Endothelial cell of umbilical vein (primary cell): Measurements from ENCODE around the gene TOX2.

Experiments used
- EZH2 ChIP-seq: IDR thresholded peaks from 2 replicates; pipeline ENCODE4 v1.6.1; 2012; ENCODE audit warnings: borderline replicate concordance, low read depth, mild to moderate bottlenecking, moderate library complexity, low read length, inconsistent platforms; ENCODE audit not compliant: severe bottlenecking
- TF ChIP-seq, protein P1 (sequence below), 2 donors: IDR thresholded peaks; 1 replicate in 1 of 2; 2 replicates in 1 of 2; pipeline ENCODE4 v1.5.1; 2011; ENCODE audit warnings: low read length in 2 of 2, mild to moderate bottlenecking in 2 of 2, moderate library complexity in 2 of 2, control low read depth in 1 of 2, inconsistent platforms in 1 of 2, low read depth in 1 of 2; ENCODE audit not compliant: insufficient read depth in 1 of 2; ENCODE audit errors: extremely low read depth in 1 of 2

DNA sequence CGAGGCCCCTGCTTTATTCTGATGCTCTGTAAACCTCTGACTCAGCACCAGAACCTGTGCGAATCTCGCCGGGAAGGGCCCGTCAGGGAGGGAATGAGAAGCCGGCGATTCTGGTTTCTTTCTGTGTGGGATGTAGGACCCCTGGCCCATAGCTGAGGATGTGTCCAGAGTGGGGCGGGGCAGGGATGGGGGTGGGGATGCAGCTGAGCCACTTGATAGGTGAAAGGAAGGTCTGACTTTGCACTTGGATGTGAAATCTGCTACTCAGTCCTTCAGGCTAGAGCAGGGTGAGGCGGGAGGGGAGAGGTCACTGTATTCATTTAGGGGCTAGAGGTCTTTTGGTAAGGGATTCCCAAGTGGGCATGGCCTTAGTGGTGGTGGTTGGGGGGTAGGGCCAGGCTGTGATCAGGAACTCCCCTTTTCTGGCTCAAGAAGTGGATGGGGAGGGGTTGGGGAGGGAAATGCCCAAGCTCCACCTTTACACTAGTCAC is 2.3 kb downstream of the TOX2 start:
- TF ChIP-seq, protein P1, sequence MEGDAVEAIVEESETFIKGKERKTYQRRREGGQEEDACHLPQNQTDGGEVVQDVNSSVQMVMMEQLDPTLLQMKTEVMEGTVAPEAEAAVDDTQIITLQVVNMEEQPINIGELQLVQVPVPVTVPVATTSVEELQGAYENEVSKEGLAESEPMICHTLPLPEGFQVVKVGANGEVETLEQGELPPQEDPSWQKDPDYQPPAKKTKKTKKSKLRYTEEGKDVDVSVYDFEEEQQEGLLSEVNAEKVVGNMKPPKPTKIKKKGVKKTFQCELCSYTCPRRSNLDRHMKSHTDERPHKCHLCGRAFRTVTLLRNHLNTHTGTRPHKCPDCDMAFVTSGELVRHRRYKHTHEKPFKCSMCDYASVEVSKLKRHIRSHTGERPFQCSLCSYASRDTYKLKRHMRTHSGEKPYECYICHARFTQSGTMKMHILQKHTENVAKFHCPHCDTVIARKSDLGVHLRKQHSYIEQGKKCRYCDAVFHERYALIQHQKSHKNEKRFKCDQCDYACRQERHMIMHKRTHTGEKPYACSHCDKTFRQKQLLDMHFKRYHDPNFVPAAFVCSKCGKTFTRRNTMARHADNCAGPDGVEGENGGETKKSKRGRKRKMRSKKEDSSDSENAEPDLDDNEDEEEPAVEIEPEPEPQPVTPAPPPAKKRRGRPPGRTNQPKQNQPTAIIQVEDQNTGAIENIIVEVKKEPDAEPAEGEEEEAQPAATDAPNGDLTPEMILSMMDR (IDR thresholded peaks at IDR 0.05; ENCODE audit: extremely low read depth in 1 of 2, insufficient read depth in 1 of 2, low read depth in 1 of 2, low read length in 2 of 2) = no peak
- TF ChIP-seq EZH2 = no peak
